Measurements from ENCODE around the gene TIE1. TPM values are rescaled to one million over a fixed set of nuclear protein-coding genes. Genes with fewer than 3 reads are reported as not detected.

TIE1 gene
- total RNA-seq, 1 experiment from 2014 or later: not detected

DNA sequence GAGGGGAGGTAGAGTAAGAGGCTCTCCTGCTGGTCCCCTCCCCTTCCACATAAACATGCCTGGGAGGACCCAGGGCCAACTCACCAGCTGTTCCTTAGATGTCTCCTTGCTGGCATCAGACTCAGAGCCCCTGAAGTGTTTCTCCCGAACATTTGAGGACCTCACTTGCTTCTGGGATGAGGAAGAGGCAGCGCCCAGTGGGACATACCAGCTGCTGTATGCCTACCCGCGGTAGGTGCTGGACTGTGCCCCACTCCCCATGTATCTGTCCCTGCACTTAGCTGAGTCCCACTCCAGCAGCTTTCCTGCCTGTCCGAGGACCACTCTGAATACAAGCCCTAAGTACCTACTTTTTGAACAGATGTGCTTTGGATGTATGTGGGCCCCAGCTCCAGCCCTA lies 37.2 kb downstream of the TIE1 start:
- peaks cover 9% of the 10 kb centered on the region for H3K4me1 Mint-ChIP-seq (ENCODE audit: low read depth, unreplicated experiment)
- no TSS peak for BruUV-seq (replicated peaks)
- POLR2A ChIA-PET: no interaction called here
- H3K9me3 ChIP-seq: no peaks in the 10 kb centered on the region
- DNase-seq: no peak
- H3K27ac Mint-ChIP-seq (ENCODE audit: unreplicated experiment): no peak overlapping the region
- H3K9me3 Mint-ChIP-seq (ENCODE audit: unreplicated experiment): no peaks in the 10 kb centered on the region
- H3K36me3 ChIP-seq (ENCODE audit: control insufficient read depth, insufficient read depth, low read length): no peaks in the 10 kb centered on the region
- H3K27me3 ChIP-seq (replicated peaks; ENCODE audit: control insufficient read depth, insufficient read depth, low read length): no peaks in the 10 kb centered on the region
- no peak overlapping the region for H3K4me3 Mint-ChIP-seq (ENCODE audit: unreplicated experiment)
- no peaks in the 10 kb centered on the region for H3K36me3 Mint-ChIP-seq (ENCODE audit: insufficient read depth, unreplicated experiment)
- CTCF ChIA-PET: no interaction called here
- H3K4me3 ChIP-seq (ENCODE audit: low read depth, low read length): no peak overlapping the region
- TF ChIP-seq, protein P1, sequence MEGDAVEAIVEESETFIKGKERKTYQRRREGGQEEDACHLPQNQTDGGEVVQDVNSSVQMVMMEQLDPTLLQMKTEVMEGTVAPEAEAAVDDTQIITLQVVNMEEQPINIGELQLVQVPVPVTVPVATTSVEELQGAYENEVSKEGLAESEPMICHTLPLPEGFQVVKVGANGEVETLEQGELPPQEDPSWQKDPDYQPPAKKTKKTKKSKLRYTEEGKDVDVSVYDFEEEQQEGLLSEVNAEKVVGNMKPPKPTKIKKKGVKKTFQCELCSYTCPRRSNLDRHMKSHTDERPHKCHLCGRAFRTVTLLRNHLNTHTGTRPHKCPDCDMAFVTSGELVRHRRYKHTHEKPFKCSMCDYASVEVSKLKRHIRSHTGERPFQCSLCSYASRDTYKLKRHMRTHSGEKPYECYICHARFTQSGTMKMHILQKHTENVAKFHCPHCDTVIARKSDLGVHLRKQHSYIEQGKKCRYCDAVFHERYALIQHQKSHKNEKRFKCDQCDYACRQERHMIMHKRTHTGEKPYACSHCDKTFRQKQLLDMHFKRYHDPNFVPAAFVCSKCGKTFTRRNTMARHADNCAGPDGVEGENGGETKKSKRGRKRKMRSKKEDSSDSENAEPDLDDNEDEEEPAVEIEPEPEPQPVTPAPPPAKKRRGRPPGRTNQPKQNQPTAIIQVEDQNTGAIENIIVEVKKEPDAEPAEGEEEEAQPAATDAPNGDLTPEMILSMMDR (IDR thresholded peaks at IDR 0.05; ENCODE audit: insufficient read depth in 1 of 2, low read depth in 1 of 2, low read length in 1 of 2, severe bottlenecking in 1 of 2, unreplicated experiment in 1 of 2): no peak
- no peaks in the 10 kb centered on the region for H3K27me3 Mint-ChIP-seq (ENCODE audit: insufficient read depth, unreplicated experiment)
- intact Hi-C loops (cut with micrococcal nuclease; ENCODE audit: unreplicated experiment): no loop called here
- H3K4me1 ChIP-seq: no peaks in the 10 kb centered on the region

DNA sequence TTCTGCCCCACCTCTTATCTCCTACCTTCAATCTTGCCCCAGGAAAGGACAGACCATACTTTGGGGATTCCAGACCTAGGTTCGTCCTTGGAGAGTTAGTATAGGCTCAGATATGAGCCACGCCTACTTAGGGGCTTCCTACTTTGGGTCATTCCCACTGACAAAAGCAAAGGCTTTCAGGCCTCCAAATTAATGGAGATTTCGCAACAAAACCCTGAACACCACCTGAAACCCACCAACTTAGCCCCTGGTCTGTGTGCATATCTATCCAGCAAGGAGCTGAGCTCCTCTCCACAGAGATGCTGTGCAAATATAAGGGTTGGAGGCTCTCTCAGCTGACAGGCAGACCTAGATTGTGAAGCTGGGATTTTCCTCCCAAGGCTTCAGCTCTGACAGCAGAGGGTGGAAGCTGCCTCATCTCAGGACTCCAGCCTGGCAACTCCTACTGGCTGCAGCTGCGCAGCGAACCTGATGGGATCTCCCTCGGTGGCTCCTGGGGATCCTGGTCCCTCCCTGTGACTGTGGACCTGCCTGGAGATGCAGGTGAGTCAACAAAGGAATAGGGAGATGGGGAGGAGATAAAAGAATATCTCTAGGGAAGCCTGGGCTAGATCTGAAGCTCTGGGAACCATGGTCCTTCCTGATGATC lies 38.9 kb downstream of the TIE1 start:
- CTCF ChIA-PET: interaction anchor here (1.4 kb wide), 1 partner anchor 54 kb away, joined by 5 read pairs; the partner anchor contains the start of gene C1orf210
- H3K9me3 Mint-ChIP-seq (ENCODE audit: unreplicated experiment): no peaks in the 10 kb centered on the region
- TF ChIP-seq, protein P1 (IDR thresholded peaks at IDR 0.05; ENCODE audit: insufficient read depth in 1 of 2, low read depth in 1 of 2, low read length in 1 of 2, severe bottlenecking in 1 of 2, unreplicated experiment in 1 of 2): no peak

DNA sequence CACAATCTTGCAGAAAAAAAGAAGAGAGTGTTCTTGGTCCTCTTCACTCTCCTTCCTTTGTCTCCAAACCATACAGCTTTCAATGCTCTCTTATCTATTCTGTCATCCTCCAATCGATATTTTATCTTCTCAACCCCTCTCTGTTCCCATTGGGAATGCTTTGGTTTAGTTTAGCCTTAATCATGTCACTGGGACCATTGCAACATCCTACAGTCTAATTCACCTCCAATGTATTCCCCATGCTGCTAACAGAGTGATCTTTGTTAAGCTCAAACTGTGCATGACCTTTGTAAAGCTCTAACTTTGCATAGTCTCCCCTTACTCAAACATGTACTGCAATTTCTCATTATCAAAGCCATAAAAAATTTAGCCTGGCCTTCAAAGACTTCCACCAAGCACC lies 39.8 kb downstream of the TIE1 start:
- TF ChIP-seq, protein P1 (IDR thresholded peaks at IDR 0.05; ENCODE audit: insufficient read depth in 1 of 2, low read depth in 1 of 2, low read length in 1 of 2, severe bottlenecking in 1 of 2, unreplicated experiment in 1 of 2): no peak
- Mint-ChIP-seq H3K27me3 (ENCODE audit: insufficient read depth, unreplicated experiment) (no peaks in the 10 kb centered on the region), H3K4me3 (ENCODE audit: unreplicated experiment) (no peak overlapping the region), H3K27ac (ENCODE audit: unreplicated experiment) (no peak overlapping the region), H3K9me3 (ENCODE audit: unreplicated experiment) (no peaks in the 10 kb centered on the region), H3K4me1 (ENCODE audit: low read depth, unreplicated experiment) (peaks cover 9% of the 10 kb centered on the region), H3K36me3 (ENCODE audit: insufficient read depth, unreplicated experiment) (no peaks in the 10 kb centered on the region)
- CTCF ChIA-PET: interaction anchor here (1.4 kb wide), 1 partner anchor 55 kb away, joined by 5 read pairs; the partner anchor contains the start of gene C1orf210
- no TSS peak for BruUV-seq (replicated peaks)
- H3K36me3 ChIP-seq (ENCODE audit: control insufficient read depth, insufficient read depth, low read length): no peaks in the 10 kb centered on the region
- intact Hi-C loops (cut with micrococcal nuclease; ENCODE audit: unreplicated experiment): no loop called here
- H3K9me3 ChIP-seq: no peaks in the 10 kb centered on the region
- H3K4me1 ChIP-seq: no peaks in the 10 kb centered on the region
- H3K4me3 ChIP-seq (ENCODE audit: low read depth, low read length): no peak overlapping the region
- no peaks in the 10 kb centered on the region for H3K27me3 ChIP-seq (replicated peaks; ENCODE audit: control insufficient read depth, insufficient read depth, low read length)
- POLR2A ChIA-PET: interaction anchor here (0.5 kb wide), 1 partner anchor 26 kb away, joined by 8 read pairs; no protein-coding TSS in a partner anchor
- DNase-seq: no peak

More for the DNA sequence above, 38.9 kb downstream of the TIE1 start:
- Mint-ChIP-seq H3K27ac (ENCODE audit: unreplicated experiment) (no peak overlapping the region), H3K4me1 (ENCODE audit: low read depth, unreplicated experiment) (peaks cover 9% of the 10 kb centered on the region), H3K4me3 (ENCODE audit: unreplicated experiment) (no peak overlapping the region), H3K36me3 (ENCODE audit: insufficient read depth, unreplicated experiment) (no peaks in the 10 kb centered on the region), H3K27me3 (ENCODE audit: insufficient read depth, unreplicated experiment) (no peaks in the 10 kb centered on the region)
- Histone ChIP-seq H3K4me1 (no peaks in the 10 kb centered on the region), H3K9me3 (no peaks in the 10 kb centered on the region), H3K4me3 (ENCODE audit: low read depth, low read length) (no peak overlapping the region), H3K36me3 (ENCODE audit: control insufficient read depth, insufficient read depth, low read length) (no peaks in the 10 kb centered on the region), H3K27me3 (replicated peaks; ENCODE audit: control insufficient read depth, insufficient read depth, low read length) (no peaks in the 10 kb centered on the region)
- DNase-seq: no peak
- POLR2A ChIA-PET: no interaction called here
- intact Hi-C loops (cut with micrococcal nuclease; ENCODE audit: unreplicated experiment): no loop called here
- no TSS peak for BruUV-seq (replicated peaks)
